RWPE1 (cell line): ENCODE measurements around the gene OMA1.
"Not testable (repeated sequence)": the region's sequence is repeated elsewhere in the genome, so short reads cannot be mapped to it uniquely, and the experiment has no call there.

Experiments
- CTCF ChIA-PET: fragments of 350-600 bp; sonication (Branson Sonifier 250); formaldehyde crosslinking; extraction: SDS; loops from one replicate; lab custom pipeline; 2021; lab: Yijun Ruan, JAX
- POLR2A ChIA-PET: fragments of 400-600 bp; formaldehyde crosslinking; extraction: SDS; loops from one replicate; lab custom pipeline; 2020; ENCODE audit warnings: antibody characterized with exemption; ENCODE audit not compliant: low non-redundant PET; lab: Yijun Ruan, JAX
- DNase-seq: peaks from one replicate; pipeline ENCODE4 v3.0.0; 2012; ENCODE audit warnings: low spot score
- H3K27ac ChIP-seq: fragments of 450-650 bp; 2 replicates; pipeline ENCODE4 v1.5.1; 2017
- CTCF ChIP-seq: fragments of 450-650 bp; conservative IDR thresholded peaks from 2 replicates; pipeline ENCODE4 v1.5.1; 2017; ENCODE audit warnings: low read depth, mild to moderate bottlenecking

OMA1 gene

DNA sequence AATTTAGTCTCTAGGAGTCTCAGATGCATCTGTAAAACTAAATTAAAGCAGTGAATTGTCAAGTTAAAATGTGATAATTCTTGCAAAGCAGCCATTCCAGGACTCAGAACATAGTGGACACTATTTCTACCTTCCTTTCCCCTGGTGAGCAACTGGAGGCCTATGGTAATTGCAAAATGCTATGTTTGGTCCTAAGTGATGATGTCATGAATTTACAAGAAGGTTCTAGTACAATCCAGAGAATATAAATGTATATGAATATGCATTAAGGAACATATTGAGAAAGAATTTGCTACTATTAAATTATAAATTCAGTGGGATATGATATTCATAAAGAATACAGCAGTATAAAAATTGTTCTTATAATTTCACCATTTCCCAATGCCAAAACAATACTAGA, 32.6 kb downstream of the OMA1 start:
- no peak for DNase-seq
- POLR2A ChIA-PET = interaction anchor here (0.6 kb wide), 1 partner anchor 265 kb away, joined by 4 read pairs; no protein-coding TSS in a partner anchor
- no peak for TF ChIP-seq CTCF
- CTCF ChIA-PET = no interaction called here
- no peak overlapping the region for H3K27ac ChIP-seq

DNA sequence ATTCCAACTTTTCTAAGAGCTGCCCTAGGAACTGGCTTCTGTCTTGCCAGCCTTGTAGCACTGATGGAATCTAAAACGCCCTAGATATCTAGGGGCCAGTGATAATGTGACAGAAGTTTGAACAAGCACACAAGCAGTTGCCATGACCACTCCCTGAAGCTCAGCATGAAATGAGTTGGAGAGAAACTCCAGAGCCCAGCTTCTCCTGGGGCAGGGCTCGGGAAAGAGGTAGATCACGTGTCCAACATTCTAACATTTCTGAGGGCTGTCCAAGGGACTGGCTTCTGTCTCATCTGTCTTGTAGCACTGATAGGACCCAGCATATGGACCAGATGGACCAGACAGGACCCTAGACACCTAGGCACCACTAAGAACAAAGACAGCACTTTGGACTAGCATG, 37.9 kb downstream of the OMA1 start:
- H3K27ac ChIP-seq = no peak overlapping the region
- ChIA-PET CTCF (no interaction called here), POLR2A (no interaction called here)
- no peak for TF ChIP-seq CTCF
- DNase-seq = no peak

- H3K27ac ChIP-seq = no peak overlapping the region
- POLR2A ChIA-PET = no interaction called here
- DNase-seq = no peak
- no peak for TF ChIP-seq CTCF
- CTCF ChIA-PET = no interaction called here
These were observed 41.2 kb downstream of the OMA1 start for GRCh38 chr1:58505286-58505685.

- POLR2A ChIA-PET = no interaction called here
These were observed 44.0 kb downstream of the OMA1 start for GRCh38 chr1:58502519-58502918.

GRCh38 chr1:58500043-58500442, 46.5 kb downstream of the OMA1 start:
- TF ChIP-seq CTCF = no peak
- ChIA-PET POLR2A (no interaction called here), CTCF (interaction anchor here (0.8 kb wide), 1 partner anchor 56 kb away, joined by 4 read pairs; no protein-coding TSS in a partner anchor)
- DNase-seq = no peak
- no peak overlapping the region for H3K27ac ChIP-seq

More at GRCh38 chr1:58502519-58502918, 44.0 kb downstream of the OMA1 start:
- CTCF ChIA-PET = no interaction called here
- H3K27ac ChIP-seq = no peak overlapping the region
- no peak for TF ChIP-seq CTCF
- DNase-seq = no peak

- CTCF ChIA-PET = no interaction called here
- H3K27ac ChIP-seq = no peak overlapping the region
- no peak for TF ChIP-seq CTCF
- POLR2A ChIA-PET = no interaction called here
- DNase-seq = no peak
These were observed 49.0 kb downstream of the OMA1 start for GRCh38 chr1:58497499-58497898.

DNA sequence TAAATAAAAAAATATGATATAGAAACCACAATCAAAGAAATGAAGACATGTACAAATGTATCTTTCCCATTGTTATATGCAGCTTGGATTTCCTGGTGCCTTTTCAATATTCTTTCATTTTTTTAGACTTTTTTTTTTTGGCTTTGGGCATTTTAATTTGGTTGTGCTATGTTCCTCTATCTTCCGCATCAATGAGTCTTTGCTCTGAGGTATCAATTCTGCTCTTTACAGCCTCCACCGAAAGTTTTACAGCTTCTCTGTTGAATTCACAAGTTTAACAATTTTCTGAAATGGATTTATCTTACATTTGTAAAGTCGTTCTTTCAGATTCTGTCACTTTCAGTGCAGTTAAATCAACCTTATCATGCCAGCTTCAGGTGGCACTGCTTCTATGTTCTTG, 50.5 kb downstream of the OMA1 start:
- CTCF ChIA-PET = no interaction called here
- DNase-seq = no peak
- POLR2A ChIA-PET = no interaction called here
- no peak for TF ChIP-seq CTCF
- H3K27ac ChIP-seq = no peak overlapping the region

DNA sequence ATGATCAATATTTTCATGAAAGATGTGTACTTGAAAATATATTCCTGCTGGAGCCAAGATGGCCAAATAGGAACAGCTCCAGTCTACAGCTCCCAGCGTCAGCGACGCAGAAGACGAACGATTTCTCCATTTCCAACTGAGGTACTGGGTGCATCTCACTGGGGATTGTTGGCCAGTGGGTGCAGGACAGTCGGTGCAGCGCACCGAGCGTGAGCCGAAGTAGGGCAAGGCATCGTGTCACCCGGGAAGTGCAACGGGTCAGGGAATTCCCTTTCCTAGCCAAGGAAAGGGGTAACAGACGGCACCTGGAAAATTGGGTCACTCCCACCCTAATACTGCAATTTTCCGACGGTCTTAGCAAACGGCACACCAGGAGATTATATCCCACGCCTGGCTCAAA, 57.6 kb downstream of the OMA1 start:
- CTCF ChIA-PET = not testable (repeated sequence)

More for the DNA sequence above, 57.6 kb downstream of the OMA1 start:
- H3K27ac ChIP-seq, POLR2A ChIA-PET, DNase-seq: not testable (repeated sequence)
